ENCODE data around the gene TEKT3. TPM values are rescaled to one million over a fixed set of nuclear protein-coding genes. Genes with fewer than 3 reads are reported as not detected.
A peak's percentile ranks its signal among the peaks of the same experiment; 100 is the strongest.

TEKT3 gene
- total RNA-seq, 1 experiment from 2014 or later = not detected

GRCh38 chr17:15281909-15282308 is 59.5 kb downstream of the TEKT3 start:
- in situ Hi-C loops (cut with HindIII; ENCODE audit: low pct_unique_long_range_greater_than_20kb, low sequenced_read_pairs) = no loop called here
- DNase-seq (ENCODE audit: low read depth, low spot score) = no peak

- in situ Hi-C loops (cut with HindIII; ENCODE audit: low pct_unique_long_range_greater_than_20kb, low sequenced_read_pairs) = no loop called here
- DNase-seq (ENCODE audit: low read depth, low spot score) = no peak
Observed at GRCh38 chr17:15278924-15279477, 62.4 kb downstream of the TEKT3 start.

GRCh38 chr17:15278380-15278779 is 63.0 kb downstream of the TEKT3 start:
- no peak for DNase-seq (ENCODE audit: low read depth, low spot score)
- in situ Hi-C loops (cut with HindIII; ENCODE audit: low pct_unique_long_range_greater_than_20kb, low sequenced_read_pairs) = no loop called here

DNA sequence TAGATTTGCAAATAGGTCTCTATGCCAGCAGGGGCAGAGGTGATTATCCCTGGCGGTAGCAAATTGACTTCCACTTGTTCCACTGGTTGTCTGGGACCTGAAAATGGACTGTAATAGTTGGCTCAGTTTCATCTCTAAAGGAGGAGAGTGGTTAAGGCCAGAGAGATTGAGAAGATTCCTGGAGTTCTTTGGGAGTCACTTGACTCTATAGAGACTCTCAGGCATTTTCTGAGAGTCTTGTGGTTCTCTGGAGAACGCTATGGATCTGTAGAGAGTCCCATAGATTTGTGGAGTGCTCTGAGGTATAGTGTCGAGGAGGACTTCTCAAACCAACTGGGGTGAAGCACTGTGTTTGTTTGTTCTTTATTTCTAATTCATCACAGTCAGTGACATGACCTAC is 67.4 kb downstream of the TEKT3 start:
- in situ Hi-C loops (cut with HindIII; ENCODE audit: low pct_unique_long_range_greater_than_20kb, low sequenced_read_pairs) = no loop called here

GRCh38 chr17:15273141-15273793 is 68.1 kb downstream of the TEKT3 start:
- no peak for DNase-seq (ENCODE audit: low read depth, low spot score)
- in situ Hi-C loops (cut with HindIII; ENCODE audit: low pct_unique_long_range_greater_than_20kb, low sequenced_read_pairs) = no loop called here

More for the DNA sequence above, 67.4 kb downstream of the TEKT3 start:
- DNase-seq (ENCODE audit: low read depth, low spot score) = no peak

DNA sequence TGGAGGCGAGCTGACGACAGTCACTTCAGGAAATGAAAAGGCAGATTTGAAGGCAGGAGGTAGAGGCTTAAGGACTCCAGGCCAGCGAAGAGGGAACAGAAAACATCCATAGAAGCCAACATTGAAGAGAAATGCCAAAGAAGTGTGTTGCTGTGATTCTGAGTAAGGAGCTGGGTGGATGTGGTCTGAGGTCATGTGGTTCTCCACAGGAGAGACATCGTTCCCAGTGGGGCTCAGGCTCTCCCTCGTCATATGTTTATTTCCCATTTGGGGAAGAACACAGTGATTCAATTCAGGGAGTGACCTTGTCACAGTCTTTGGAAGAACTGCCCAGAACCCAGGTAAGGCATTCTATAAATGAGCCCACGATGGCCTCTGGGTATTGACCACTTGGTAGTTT is 69.7 kb downstream of the TEKT3 start:
- no peak for DNase-seq (ENCODE audit: low read depth, low spot score)
- in situ Hi-C loops (cut with HindIII; ENCODE audit: low pct_unique_long_range_greater_than_20kb, low sequenced_read_pairs) = no loop called here

DNA sequence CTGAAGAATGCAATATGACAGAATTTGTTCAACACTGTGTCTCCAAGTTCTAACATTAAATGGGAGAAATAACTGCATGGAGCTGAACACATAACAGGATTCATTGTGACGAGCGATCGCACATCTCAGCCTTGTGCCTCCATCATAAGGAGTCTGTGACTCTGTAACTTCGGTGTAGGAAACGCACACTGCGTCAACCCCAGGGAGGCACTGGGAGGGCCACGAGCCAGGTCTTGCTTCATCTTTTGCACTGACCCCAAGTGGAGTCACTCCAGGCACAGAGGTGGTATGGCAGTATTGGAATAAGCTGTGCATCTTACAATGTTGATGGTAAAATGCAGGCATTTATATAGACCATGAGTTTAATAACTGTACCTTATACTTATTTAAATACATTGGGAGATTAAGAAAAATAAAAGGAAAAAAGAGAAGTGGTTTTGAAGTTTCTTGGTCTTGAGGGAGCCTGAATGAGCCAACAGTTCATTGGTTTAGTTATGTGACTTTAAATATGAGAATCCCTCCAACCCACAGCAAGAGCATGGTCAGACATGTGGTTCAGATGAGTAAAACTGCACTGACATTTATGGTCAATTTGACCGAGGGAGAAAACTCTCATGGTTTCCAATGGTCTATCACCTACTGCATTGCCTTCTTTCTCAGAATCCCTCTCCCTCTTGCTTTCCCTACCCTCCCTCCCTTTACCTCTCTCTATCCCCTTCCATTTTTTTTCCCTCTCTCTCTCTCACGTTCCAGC is 70.6 kb downstream of the TEKT3 start:
- in situ Hi-C loops (cut with HindIII; ENCODE audit: low pct_unique_long_range_greater_than_20kb, low sequenced_read_pairs) = no loop called here

DNA sequence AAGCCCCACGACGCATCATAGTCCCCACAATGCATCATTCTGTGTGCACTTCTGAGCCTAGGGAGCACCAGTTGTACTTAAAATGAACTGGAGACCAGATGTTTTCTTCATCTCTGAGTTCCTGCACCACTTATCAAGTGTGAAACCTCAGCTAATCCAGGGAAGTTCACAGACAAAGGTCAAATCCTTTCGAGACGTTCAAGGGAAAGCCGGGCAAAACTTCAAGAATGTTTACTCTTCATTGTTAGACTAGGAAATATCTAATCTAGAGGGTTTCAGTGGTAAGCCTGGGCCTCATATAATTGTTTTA is 71.7 kb downstream of the TEKT3 start:
- in situ Hi-C loops (cut with HindIII; ENCODE audit: low pct_unique_long_range_greater_than_20kb, low sequenced_read_pairs) = no loop called here
- DNase-seq (ENCODE audit: low read depth, low spot score) = no peak

More for the DNA sequence above, 70.6 kb downstream of the TEKT3 start:
- DNase-seq (ENCODE audit: low read depth, low spot score) = no peak

DNA sequence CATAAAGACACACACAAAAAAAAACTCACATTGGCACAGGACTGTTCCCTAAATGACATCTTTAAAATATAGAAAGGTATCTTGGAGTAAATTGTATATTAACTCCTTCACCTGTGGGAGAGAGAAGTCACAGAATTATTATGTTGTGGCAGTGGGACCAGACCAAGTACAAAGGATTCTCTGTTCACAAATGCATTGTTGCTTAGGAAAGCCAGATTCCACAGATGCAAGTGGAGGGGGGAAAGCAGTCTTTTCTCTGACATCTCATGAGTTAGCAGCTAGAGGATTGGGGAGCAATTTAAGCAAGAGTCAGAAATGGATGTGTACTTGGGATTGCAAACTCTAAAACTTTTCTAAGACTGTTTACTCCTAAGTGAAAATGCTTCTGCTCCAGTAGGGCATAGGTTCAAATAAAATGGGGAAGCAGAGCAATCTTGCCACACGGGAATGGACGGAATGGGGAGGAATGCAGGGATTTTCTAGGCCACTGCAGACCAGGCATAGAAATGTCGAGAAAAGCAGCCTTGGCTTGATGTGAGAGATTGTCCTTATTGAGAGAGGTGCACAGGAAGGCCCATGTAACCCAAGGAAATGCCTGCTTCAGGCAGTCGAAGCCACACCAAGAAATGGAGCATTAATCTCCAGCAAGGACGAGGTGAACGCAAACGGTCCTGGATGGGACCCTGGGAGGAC is 72.2 kb downstream of the TEKT3 start:
- DNase-seq (ENCODE audit: low read depth, low spot score) = no peak
- in situ Hi-C loops (cut with HindIII; ENCODE audit: low pct_unique_long_range_greater_than_20kb, low sequenced_read_pairs) = no loop called here

DNA sequence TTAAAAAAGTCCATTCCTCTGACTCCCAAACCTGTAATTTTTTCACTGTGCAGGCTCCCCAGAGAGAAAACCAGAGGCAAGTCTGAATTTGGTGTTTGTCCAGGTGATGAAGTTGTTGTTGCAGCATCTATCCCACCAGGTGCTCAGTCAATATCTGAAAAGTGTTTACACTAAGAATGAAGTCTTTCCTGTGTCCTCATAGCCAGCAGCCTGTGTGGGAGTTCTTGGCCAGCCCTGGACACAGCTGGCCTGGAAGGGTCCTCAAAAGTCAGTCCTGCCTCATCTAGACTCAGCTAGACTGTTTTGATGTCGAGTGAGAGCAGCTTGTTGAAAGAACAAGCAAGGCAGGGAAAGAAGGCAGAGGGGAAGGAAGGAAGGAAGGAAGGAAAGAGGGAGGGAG is 72.9 kb downstream of the TEKT3 start:
- in situ Hi-C loops (cut with HindIII; ENCODE audit: low pct_unique_long_range_greater_than_20kb, low sequenced_read_pairs) = no loop called here
- no peak for DNase-seq (ENCODE audit: low read depth, low spot score)

DNA sequence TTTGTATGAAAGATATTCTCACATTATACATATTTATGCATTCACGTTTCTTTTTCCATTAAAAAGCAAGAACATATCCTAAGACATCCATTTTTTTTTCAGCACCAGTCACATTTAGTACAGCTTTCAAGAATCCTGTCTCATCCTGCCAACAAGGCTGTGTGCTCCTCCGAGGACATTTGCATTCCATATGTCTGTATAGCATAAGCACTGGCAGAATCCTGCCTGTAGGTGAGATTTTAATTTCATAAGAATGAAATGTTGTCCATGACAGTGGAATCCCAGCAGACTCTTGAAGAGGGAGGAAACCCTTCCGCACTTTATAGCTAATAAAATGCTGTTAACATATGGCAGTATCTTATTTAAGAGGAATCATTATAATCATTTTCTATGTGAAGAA is 73.4 kb downstream of the TEKT3 start:
- in situ Hi-C loops (cut with HindIII; ENCODE audit: low pct_unique_long_range_greater_than_20kb, low sequenced_read_pairs) = no loop called here
- DNase-seq (ENCODE audit: low read depth, low spot score) = no peak

DNA sequence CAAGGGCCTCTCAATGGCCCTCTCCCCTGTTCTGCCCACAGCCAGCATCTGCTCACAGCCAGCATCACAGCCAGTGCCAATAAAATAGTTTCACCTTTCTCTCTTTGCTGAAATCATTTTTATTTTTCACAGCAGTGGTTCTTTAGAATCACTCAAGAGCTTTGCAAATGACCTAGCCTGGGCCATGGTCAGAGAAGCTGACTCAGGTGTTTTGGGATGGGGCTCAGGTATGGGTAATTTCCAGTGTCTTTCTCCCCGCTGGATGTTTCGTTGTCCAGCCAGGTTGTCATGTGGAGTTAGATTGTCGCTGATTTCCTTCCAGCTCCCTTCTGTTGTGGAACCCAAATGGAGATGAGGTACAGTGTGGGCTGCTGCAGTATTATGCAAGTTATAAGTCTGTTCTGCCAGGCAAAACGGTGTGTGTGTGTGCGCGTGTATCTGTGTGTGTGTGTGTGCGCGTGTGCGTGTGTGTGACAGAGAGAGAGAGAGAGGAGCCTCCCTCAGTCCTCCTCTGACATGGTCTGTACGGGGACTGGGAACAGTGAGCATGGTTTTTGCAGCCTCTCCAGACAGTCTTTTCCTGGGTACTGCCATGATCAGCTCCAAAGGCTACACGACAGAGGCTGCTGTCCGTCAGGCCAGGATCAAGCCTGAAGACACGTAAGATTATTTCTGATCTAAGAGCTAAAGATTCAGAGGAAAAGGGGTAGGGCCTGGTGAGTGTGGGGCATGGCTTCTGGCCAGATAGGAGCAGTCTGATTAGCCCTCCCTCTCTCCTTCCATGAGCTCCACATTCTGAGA is 74.9 kb downstream of the TEKT3 start:
- no peak for DNase-seq (ENCODE audit: low read depth, low spot score)

GRCh38 chr17:15265131-15265530 is 76.3 kb downstream of the TEKT3 start, which contains the start of gene PMP22:
Gene PMP22, minus strand, starts transcription at chr17:15265326. Its CDS starts 4,599 bp downstream, at chr17:15260727.
- in situ Hi-C loops (cut with HindIII; ENCODE audit: low pct_unique_long_range_greater_than_20kb, low sequenced_read_pairs) = no loop called here
- DNase-seq (ENCODE audit: low read depth, low spot score) = peak; percentile 52

More for the DNA sequence above, 74.9 kb downstream of the TEKT3 start:
- in situ Hi-C loops (cut with HindIII; ENCODE audit: low pct_unique_long_range_greater_than_20kb, low sequenced_read_pairs) = no loop called here

DNA sequence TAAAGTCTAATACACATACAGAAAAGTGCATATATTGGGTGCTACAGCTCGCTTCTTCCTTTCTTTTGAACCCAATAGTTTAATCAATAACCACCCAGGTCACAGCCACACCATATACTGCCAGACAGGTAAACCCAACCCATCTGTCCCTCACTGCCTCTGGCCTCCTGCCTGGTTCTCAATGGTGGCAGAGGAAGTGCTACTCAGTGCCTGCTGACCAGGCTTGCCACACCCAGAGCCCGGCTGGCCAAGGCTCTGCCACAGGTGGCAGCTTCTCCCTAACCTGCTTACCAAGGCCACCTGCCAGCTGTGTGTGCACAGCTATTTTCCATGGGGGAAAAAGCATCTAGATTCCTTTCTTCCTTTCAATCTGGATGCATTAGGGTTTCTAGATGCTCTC is 76.9 kb downstream of the TEKT3 start:
- no peak for DNase-seq (ENCODE audit: low read depth, low spot score)
- in situ Hi-C loops (cut with HindIII; ENCODE audit: low pct_unique_long_range_greater_than_20kb, low sequenced_read_pairs) = no loop called here

DNA sequence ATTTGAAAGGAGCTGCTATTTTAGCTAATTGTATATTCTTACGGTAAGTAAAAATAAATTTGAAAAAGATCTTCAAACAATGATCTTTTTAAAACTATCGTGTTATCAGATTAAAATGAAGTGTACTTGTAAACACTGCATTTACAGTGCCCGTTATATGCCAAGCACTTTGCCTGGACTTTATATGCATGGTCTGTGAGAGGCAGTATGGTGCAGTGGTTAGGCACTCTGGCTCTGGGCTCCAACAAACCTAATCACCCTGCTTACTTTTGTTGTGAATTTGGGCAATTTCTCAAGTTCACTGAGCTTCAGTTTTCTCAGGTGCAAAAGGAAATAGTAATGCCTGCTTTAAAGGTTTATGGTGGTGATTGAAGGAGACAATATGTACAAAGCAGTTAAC is 77.7 kb downstream of the TEKT3 start:
- in situ Hi-C loops (cut with HindIII; ENCODE audit: low pct_unique_long_range_greater_than_20kb, low sequenced_read_pairs) = no loop called here
- peak; percentile 14 for DNase-seq (ENCODE audit: low read depth, low spot score)

- DNase-seq (ENCODE audit: low read depth, low spot score) = peak; percentile 67
- in situ Hi-C loops (cut with HindIII; ENCODE audit: low pct_unique_long_range_greater_than_20kb, low sequenced_read_pairs) = no loop called here
Observed at GRCh38 chr17:15263206-15263579, 78.2 kb downstream of the TEKT3 start.

GRCh38 chr17:15262291-15263205 is 78.8 kb downstream of the TEKT3 start:
- peak; percentile 92 for DNase-seq (ENCODE audit: low read depth, low spot score)
- in situ Hi-C loops (cut with HindIII; ENCODE audit: low pct_unique_long_range_greater_than_20kb, low sequenced_read_pairs) = no loop called here
